GM19043 (cell line): ENCODE measurements around the gene CLDN4.
"Not testable (repeated sequence)": the region's sequence is repeated elsewhere in the genome, so short reads cannot be mapped to it uniquely, and the experiment has no call there.

Source experiments
- ATAC-seq: cut with Tn5 transposase; IDR thresholded peaks from one replicate; pipeline ENCODE4 v1.9.1; 2021; ENCODE audit warnings: low read depth; ENCODE audit not compliant: unreplicated experiment

CLDN4 gene

DNA sequence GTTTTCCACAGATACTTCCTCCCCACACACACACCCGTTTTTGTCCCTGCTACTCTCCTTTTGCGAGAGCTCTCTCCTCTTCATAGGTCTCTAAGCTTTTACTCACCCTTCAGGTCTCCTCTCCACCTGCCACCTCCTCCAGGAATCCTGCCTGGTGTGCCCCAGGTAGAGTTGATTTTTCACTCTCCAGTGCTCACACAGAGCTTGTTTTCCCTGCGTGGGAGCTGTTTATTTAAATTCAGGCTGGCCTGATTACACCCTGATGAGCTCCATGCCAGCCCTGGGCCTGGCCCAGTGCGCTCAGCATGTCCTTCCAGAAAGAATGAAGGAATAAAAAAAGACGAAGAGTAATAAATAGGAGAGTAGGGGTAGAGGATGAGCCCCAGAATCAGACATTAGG, 7.5 kb upstream of the CLDN4 start:
- ATAC-seq: no peak

DNA sequence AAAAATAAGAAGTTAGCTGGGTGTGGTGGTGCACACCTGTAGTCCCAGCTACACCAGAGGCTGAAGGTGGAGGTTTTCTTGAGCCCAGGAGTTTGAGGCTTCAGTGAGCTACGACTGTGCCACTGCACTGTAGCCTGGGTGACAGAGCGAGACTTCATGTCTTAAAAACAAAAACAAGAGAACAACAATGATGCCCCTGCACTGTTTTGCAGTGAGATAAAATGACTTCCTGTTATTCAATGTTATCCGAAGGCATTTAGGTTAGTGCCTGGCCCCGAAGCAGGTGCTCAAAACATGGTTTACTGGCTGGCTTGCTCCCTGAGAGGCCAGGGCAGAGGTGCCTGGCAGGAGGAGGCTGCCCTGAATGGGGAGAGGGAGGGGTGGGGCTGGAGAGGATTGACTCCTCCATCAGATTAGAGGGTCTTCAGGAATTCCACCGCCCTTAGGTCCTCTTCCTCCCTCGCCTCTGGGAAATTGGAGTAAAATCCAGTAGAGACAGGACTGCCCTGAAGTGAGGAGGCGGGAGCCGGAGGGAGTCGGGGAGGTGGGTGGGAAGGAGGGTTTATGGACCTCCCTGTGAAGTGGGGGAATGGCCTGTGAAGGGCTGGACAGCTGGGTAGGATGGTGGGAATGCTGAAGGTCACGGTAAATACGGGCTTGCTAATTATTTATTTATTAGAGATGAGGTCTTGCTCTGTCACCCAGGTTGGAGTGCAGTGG, 6.8 kb upstream of the CLDN4 start:
- ATAC-seq: no peak

DNA sequence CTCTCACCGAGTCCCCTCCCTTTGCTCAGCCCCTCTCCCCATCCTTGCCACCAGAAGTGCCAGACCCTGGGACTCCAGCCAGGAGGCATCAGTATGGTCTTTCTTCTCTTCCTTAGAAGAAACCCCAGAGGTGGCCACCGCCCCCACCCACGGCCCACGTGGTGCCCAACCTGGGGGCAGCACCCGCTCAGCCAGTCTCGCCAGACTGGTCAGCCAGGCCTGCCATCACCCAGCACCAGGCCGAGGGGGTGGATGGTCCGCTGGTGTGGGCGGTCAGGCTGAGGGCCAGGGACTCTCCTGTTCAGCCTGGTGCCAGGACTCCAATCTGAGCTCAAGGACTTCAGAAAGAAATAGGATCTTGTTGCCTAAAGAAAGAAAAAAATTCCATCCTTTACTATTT, 5.8 kb upstream of the CLDN4 start:
- no peak for ATAC-seq

DNA sequence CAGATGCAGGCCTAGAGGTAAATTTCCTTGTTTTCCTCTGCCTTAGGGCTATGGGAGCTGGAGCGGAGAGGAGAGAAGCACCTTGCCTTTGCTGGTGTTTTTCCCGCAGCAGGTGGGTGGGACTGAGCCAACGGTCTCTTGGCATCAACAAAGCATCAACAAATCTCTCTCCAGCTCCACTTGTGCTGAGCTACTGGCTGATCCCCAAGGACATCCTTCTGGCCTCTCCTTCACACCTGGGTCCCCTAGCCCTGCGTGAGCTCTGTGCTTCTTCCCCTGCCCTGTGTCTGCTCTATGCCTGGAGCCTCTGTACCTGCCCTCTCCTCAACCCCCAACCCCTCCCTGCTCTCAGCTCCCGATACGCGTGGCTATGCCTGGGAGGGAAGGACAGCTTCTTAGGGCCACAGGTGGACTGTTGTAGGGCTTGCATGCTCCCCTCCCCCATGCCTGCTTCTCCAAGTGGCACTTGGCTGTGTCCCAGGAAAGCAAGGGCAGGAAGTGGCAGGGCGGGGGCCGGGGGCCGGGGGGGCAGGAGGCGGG, 3.2 kb upstream of the CLDN4 start:
- no peak for ATAC-seq

DNA sequence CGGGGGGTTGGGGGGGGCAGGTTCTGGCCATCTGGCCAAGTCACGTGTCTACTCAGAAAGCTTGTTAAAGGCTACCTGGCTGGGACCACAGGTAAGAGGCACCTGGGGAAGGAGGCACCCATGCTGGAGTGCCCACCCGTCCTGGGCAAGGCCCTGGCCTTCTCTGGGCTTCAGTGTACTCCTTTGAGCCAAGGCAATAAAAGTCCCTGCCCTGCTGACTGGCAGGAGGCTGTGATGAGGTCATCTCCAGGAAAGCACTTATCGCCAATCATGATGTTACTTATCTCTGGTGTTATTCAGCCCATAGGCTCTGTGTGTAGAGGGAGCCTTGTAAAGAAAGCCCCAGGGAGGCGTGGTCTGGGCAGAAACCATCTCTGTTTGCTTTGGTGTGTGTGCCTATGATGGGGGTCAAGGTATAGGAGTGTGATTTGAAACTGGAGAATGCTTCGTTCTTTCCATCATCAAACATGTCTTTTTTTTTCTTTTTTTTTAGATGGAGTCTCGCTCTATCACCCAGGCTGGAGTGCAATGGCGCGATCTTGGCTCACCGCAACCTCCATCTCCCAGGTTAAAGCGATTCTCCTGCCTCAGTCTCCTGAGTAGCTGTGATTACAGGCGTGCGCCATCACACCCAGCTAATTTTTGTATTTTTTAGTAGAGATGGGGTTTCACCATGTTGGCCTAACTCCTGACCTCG, 2.5 kb upstream of the CLDN4 start:
- ATAC-seq: no peak

DNA sequence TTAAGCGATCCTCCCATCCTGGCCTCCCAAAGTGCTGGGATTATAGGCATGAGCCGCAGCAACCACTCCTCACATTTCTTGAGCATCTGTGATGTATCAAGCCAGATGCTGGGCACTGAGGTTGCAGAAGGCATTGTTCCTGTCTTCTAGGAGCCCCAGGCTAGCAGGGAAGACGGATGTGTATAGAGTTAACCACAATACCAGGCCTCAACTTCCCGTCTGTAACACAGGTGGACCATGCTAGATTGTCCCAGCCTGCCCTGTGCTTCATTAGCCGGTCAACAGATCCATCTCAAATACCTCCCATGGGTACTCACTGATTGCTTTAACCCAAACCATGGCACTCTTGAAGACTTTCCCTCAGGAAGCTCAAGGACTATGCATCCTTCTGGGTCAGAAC, 1.8 kb upstream of the CLDN4 start:
- no peak for ATAC-seq

DNA sequence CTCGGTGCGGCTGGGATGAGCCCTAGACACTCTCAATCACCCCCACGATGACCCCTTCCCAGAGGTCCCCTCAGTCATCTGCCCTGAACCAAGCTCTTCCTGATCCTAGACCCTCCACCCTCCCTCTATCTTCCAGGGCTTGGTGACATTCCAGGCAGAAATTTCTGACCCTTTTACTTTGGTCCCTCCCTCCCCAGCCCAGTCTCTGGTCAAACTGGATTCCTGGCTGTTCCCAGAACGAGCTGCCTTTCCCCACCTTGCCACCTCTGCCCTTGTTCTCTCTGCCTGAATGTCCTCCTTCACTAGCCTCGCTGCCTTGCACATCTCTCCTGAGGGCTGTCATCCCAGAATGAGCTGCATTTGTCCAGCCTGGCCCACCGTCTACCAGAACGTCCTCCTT, 1.3 kb upstream of the CLDN4 start:
- no peak for ATAC-seq

DNA sequence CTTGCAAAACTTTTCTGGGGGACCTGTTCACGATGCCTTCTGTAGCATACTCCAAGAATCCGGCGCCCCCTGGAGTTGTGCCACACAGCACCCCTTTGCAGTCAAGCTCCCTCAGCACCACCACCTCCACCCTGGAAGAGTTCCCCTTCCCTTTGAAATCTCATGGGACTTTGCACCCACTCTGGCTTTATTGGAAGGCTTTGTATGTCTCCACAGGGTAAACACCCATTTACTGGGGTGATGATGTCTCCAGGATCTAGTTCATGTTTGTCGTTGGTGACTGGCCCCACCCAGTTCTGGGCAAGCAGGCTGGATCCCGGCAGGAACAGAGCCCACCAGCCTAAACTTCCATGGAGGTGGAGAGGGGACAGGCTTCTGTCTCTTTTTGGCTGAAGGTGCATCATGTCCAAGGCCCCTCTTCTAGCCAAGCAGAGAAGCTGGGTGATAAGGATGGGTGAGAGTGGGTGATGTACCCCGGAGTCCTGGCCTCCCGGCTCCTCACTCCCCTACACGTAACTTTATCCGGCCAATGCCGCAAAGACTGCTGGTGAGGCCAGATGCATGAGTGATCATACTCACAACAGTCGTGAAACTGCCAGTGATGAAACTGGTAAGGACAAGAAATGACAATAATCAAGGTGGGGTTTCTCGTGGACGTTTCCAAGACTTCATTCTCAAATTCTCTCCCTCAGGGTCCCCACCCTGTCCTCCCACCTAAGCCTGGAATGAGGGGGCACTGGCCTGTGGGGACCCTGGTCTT, 695 bp upstream of the CLDN4 start:
- no peak for ATAC-seq

DNA sequence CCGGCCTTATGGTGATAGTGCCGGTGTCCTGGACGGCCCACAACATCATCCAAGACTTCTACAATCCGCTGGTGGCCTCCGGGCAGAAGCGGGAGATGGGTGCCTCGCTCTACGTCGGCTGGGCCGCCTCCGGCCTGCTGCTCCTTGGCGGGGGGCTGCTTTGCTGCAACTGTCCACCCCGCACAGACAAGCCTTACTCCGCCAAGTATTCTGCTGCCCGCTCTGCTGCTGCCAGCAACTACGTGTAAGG, 713 bp downstream of the CLDN4 start:
- ATAC-seq: no peak

DNA sequence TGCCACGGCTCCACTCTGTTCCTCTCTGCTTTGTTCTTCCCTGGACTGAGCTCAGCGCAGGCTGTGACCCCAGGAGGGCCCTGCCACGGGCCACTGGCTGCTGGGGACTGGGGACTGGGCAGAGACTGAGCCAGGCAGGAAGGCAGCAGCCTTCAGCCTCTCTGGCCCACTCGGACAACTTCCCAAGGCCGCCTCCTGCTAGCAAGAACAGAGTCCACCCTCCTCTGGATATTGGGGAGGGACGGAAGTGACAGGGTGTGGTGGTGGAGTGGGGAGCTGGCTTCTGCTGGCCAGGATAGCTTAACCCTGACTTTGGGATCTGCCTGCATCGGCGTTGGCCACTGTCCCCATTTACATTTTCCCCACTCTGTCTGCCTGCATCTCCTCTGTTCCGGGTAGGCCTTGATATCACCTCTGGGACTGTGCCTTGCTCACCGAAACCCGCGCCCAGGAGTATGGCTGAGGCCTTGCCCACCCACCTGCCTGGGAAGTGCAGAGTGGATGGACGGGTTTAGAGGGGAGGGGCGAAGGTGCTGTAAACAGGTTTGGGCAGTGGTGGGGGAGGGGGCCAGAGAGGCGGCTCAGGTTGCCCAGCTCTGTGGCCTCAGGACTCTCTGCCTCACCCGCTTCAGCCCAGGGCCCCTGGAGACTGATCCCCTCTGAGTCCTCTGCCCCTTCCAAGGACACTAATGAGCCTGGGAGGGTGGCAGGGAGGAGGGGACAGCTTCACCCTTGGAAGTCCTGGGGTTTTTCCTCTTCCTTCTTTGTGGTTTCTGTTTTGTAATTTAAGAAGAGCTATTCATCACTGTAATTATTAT, 1.2 kb downstream of the CLDN4 start:
- no peak for ATAC-seq

DNA sequence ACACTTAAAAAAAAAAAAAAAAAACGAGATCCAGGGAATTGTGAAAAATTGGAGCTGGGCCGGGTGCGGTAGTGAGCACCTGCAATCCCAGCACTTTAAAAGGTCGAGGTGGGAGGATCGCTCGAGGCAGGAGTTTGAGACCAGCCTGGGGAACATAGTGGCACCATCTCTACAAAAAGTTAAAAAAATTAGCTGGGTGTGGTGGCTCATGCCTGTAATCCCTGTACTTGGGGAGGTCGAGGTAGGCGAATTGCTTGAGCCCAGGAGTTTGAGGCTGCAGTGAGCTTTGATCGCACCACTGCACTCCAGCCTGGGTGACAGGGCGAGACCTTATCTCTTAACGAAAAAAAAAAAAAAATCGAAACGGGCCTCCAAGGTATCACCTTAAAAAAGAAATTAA, 2.0 kb downstream of the CLDN4 start:
- ATAC-seq: no peak

DNA sequence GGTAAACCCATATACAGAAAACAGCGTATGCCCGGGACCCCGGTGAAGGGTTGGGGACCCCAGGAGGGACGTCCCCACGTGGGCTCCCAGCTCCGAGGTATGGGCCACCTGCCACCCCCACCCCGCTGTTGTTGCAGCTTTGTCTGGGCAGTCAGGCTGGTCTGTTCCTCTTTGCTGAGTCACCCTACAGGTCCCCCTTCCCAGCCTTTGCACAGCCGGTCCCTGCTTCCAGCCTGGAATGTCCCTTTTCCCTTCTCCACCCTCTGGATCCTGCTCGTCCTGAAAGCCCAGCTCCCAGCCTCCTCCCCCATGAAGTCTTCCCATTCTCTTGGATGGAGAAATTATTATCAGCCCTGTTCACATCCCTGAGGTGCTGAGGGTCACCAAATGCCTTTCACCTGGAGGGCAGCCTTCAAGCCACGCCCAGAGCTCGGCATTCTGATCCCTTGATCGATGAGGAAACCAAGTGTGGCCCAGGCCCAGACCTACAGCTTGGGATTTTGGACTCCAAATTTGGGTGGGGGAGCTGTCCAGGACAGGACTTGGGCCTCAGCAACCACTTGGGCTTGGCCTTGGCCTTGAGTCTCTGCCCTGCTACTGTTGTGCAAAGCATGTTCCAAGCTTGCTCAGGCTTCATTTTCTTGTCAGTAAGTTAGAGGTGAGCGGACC, 2.6 kb downstream of the CLDN4 start:
- ATAC-seq: no peak

DNA sequence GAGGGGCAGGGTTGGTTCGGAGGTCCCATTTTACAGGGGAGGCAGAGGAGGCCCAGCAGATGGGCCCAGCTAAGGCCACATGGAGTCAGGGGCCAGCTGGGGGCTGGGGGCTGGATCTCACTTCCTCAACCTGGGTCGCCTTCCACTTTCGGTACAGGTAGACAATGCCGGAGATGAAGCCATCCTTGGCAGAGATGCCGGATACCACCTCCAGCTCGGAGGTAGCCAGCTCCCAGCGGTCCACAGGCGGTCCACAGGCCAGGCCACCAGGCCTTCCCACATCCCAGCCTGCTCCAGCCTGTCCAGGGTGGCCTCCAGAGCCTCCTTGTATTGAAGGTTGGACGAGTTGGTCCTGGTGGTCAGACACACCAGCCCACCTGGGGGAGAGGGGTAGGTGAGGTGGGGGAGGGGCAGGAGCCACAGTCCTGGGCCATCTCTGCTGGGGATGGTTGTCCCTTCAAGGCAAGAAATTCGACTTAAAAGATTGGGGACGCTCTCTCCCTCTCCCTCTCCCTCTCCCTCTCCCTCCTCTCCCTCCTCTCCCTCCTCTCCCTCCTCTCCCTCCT, 3.9 kb downstream of the CLDN4 start:
- no peak for ATAC-seq

DNA sequence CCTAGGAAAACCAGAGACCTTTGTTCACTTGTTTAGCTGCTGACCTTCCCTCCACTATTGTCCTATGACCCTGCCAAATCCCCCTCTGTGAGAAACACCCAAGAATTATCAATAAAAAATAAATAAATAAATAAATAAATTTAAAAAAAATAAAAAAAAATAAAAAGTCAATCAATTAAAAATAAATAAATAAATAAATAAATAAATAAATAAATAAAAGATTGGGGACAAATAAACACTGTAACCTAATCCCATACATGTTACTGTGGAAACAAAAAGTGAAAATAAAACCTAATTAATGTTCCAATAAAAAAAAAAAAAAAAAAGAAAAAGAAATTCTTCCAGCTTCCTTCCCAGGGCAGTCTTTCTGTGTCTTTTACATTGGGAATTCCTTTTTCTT, 6.4 kb downstream of the CLDN4 start:
- not testable (repeated sequence) for ATAC-seq

DNA sequence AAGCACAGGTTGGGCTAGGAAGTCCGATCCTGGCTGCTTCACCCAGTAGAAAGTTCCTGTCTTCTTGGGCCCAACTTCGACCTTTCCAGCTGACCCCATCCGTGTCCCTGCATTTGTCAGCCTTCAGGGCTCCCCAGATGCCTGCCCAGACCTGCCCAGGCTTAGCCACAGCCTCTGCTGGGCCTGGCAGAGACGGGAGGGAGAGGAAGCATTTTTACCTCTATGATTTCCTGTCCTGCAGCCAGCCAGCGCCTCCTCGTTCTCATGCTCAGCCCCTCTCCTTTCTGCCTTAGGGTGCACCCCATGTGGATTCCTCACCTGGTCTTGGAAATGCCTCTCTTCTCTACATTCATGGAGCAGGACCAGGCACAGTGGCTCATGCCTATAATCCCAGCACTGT, 7.8 kb downstream of the CLDN4 start:
- ATAC-seq: no peak

DNA sequence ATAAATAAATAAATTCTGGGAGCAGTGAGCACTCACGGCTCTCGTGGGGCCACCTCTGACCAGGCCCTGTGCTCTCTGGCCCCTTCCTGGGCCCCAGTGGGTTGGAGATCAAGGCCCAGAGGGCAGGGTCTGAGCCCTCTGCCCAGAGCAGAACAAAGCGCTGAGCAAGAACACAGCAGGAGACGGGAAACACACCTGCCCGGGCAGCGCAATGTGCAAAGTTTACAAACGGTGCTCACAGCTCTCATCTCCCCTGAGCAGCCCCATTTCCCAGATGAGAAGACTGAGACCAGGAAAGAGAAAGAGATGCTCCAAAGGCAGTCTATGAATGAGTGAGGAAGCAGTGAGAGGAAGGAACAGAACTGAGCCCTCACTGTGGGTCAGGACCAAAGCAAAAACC, 8.5 kb downstream of the CLDN4 start:
- no peak for ATAC-seq

DNA sequence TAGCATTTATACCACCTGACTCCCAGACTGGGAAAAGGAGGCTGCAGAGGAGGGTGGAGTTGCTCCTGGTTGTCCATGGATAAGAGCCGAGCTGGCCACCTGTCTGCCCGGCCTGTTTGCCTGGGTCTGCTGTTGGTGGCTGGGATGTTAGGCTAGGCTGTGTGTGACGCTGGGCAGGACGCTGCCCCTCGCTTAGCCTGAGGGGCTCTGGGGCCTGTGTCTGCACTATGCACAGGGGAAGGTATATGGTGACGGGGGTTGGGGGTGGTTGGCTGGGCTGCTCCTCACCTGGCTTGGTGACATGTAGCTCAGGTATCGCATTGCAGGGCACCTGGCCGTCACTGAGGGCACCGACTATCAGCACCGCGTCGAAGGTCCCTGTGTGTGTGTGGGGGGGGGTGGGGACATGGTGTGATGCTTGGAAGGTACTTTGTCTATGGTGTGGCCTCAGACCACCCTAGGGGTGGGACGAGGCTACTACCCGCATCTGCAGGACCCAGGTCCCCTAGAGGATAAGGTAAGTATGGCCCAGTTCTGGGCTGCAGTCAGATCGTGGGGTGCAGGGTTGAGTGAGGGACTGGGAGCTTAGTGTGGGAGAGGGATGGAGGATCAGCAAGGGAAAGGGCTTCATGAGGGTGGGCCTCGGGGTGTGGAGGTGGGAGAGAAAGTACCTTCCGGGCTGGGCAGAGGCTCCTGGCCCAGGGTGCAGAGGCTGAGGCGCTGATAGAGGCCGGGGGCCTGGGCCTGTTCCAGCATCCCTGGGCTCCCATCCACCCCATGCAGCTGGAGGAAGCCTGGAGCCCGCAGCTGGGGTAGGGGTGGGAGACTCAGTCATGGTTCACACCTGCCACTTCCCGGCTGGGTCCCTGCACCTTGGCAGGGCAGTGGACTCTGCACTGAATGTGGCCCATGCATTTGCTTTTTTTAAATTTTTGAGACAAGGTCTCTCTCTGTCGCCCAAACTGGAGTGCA, 9.2 kb downstream of the CLDN4 start:
- no peak for ATAC-seq

DNA sequence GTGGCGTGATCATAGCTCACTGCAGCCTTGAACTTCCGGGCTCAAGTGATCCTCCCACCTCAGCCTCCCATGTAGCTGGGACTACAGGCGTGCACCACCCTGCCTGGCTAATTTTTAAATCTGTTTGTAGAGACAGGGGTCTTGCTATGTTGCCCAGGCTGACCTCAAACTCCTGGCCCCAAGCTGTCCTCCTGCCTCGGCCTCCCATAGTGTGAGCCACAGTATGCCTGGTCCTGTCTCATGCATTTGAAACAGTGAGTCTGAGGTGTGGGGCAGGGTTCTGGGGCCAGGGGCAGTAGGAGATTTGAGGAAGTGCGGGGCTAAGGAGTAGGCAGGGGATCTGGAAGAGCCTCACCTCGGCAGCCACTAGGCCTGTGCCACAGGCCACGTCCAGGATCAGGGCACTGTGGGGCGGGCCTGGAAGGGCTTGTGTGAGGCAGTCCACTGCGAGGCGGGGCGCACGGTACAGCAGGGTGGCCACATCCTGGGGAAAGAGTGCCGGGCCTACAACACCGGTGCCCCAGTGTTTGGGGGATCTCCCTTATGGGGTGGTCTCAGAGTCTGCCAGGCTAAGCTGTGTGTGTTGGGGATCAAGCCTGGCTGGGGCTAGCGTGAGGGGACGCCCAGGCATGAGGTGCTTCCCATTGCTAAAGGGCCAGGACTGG, 10.1 kb downstream of the CLDN4 start:
- ATAC-seq: no peak
